HepG2 (cell line): Measurements from ENCODE around the gene SSBP4. TPM values are rescaled to one million over a fixed set of nuclear protein-coding genes. Genes with fewer than 3 reads are reported as not detected.
A peak's percentile ranks its signal among the peaks of the same experiment; 100 is the strongest.

Experiments
- HES4 ChIP-seq: sonication (generic); formaldehyde crosslinking; IDR thresholded peaks from 2 replicates; pipeline ENCODE4 v1.9.0; 2021; ENCODE audit warnings: mild to moderate bottlenecking, missing genetic modification reagents, borderline replicate concordance
- HOXA5 ChIP-seq: sonication (generic); formaldehyde crosslinking; IDR thresholded peaks from 2 replicates; pipeline ENCODE4 v1.4.0; 2020; ENCODE audit warnings: missing genetic modification reagents
- JARID2 ChIP-seq: sonication (generic); formaldehyde crosslinking; IDR thresholded peaks from 2 replicates; pipeline ENCODE4 v1.8.1; 2023; ENCODE audit warnings: missing genetic modification reagents, inconsistent platforms; ENCODE audit not compliant: insufficient replicate concordance
- MZF1 ChIP-seq: sonication (generic); formaldehyde crosslinking; IDR thresholded peaks from 2 replicates; pipeline ENCODE4 v1.8.1; 2023; ENCODE audit warnings: mild to moderate bottlenecking, missing genetic modification reagents, borderline replicate concordance
- NFATC3 ChIP-seq: sonication (generic); formaldehyde crosslinking; IDR thresholded peaks from 2 replicates; pipeline ENCODE4 v1.5.1; 2020; ENCODE audit warnings: mild to moderate bottlenecking, missing genetic modification reagents
- NFYB ChIP-seq: sonication (generic); formaldehyde crosslinking; IDR thresholded peaks from 2 replicates; pipeline ENCODE4 v1.4.0; 2020; ENCODE audit warnings: missing genetic modification reagents
- SMYD3 ChIP-seq: sonication (generic); formaldehyde crosslinking; IDR thresholded peaks from 2 replicates; pipeline ENCODE4 v1.8.1; 2023; ENCODE audit warnings: mild to moderate bottlenecking, missing genetic modification reagents
- SRSF9 ChIP-seq: fragments of 200-400 bp; formaldehyde crosslinking; IDR thresholded peaks from 2 replicates; pipeline ENCODE4 v1.6.1; 2018; ENCODE audit warnings: borderline replicate concordance, mild to moderate bottlenecking, low read depth, low read length; ENCODE audit not compliant: insufficient read depth, poor library complexity, severe bottlenecking
- ZKSCAN5 ChIP-seq: sonication (generic); formaldehyde crosslinking; IDR thresholded peaks from 2 replicates; pipeline ENCODE4 v1.5.1; 2020; ENCODE audit warnings: mild to moderate bottlenecking, missing genetic modification reagents
- ZMAT5 ChIP-seq: sonication (generic); formaldehyde crosslinking; IDR thresholded peaks from 2 replicates; pipeline ENCODE4 v1.5.0; 2020; ENCODE audit warnings: mild to moderate bottlenecking, low read depth, missing genetic modification reagents, borderline replicate concordance
- ZNF281 ChIP-seq: sonication (generic); formaldehyde crosslinking; IDR thresholded peaks from 2 replicates; pipeline ENCODE4 v1.4.0; 2020; ENCODE audit warnings: missing genetic modification reagents, borderline replicate concordance
- ZNF550 ChIP-seq: sonication (generic); formaldehyde crosslinking; IDR thresholded peaks from 2 replicates; pipeline ENCODE4 v1.4.0; 2020; ENCODE audit warnings: mild to moderate bottlenecking, missing genetic modification reagents, borderline replicate concordance
- polyA plus RNA-seq, 8 experiments: library from polyadenylated mRNA; depleted of rRNA in 3 of 8; stranded (reverse) in 7 of 8; unstranded in 1 of 8; fragments of >200 nt; fragmentation: Illumina TruSeq in 4 of 8; extraction: Trizol in 4 of 8; gene quantifications; 2 replicates each; pipeline versions ENCODE4 v1.2.1 to v1.2.3, GENCODE V29; 2011 to 2016; ENCODE audit warnings: low read depth in 4 of 8, missing spikeins in 1 of 8, mixed read lengths in 1 of 8; ENCODE audit not compliant: insufficient read depth in 1 of 8
- total RNA-seq, 5 experiments: library from RNA; depleted of rRNA; stranded (reverse); fragments of >200 nt; fragmentation: Illumina TruSeq; extraction: Trizol; gene quantifications; 2 replicates each; pipeline ENCODE4 v1.2.3, GENCODE V29; 2016; ENCODE audit warnings: low read depth in 1 of 5
- TF ChIP-seq, protein P1 (sequence below): sonication (generic); formaldehyde crosslinking; IDR thresholded peaks from 2 replicates; pipeline ENCODE4 v1.8.1; 2022; ENCODE audit warnings: low read depth, mild to moderate bottlenecking, missing genetic modification reagents
- TF ChIP-seq, protein P2 (sequence below): sonication (generic); formaldehyde crosslinking; conservative IDR thresholded peaks from 2 replicates; pipeline ENCODE4 v1.8.0; 2022; ENCODE audit warnings: mild to moderate bottlenecking, moderate library complexity, missing genetic modification reagents
- TF ChIP-seq, protein P3 (sequence below), 2 experiments: IDR thresholded peaks; 2 replicates each; pipeline ENCODE4 v1.6.1; 2011 to 2012; ENCODE audit warnings: low read length in 2 of 2, borderline replicate concordance in 1 of 2, low read depth in 1 of 2, mild to moderate bottlenecking in 1 of 2, moderate library complexity in 1 of 2

The SSBP4 gene
- total and polyA plus RNA-seq, 2 of the 13 experiments (the other 11 are each of a cell fraction or from before 2014, with no cell fraction given) = 20.8 to 39.5 TPM

- TF ChIP-seq ZNF281 (CRISPR knock-in tag) (peak; percentile 86), JARID2 (no peak), ZNF550 (CRISPR knock-in tag) (no peak), MZF1 (CRISPR knock-in tag) (no peak), ZKSCAN5 (no peak), ZMAT5 (CRISPR knock-in tag) (no peak), NFATC3 (no peak), NFYB (CRISPR knock-in tag) (no peak; the same call in 1 of the 2 replicates), HES4 (no peak), HOXA5 (no peak), SMYD3 (CRISPR knock-in tag) (no peak), SRSF9 (no peak)
- TF ChIP-seq, protein P1, sequence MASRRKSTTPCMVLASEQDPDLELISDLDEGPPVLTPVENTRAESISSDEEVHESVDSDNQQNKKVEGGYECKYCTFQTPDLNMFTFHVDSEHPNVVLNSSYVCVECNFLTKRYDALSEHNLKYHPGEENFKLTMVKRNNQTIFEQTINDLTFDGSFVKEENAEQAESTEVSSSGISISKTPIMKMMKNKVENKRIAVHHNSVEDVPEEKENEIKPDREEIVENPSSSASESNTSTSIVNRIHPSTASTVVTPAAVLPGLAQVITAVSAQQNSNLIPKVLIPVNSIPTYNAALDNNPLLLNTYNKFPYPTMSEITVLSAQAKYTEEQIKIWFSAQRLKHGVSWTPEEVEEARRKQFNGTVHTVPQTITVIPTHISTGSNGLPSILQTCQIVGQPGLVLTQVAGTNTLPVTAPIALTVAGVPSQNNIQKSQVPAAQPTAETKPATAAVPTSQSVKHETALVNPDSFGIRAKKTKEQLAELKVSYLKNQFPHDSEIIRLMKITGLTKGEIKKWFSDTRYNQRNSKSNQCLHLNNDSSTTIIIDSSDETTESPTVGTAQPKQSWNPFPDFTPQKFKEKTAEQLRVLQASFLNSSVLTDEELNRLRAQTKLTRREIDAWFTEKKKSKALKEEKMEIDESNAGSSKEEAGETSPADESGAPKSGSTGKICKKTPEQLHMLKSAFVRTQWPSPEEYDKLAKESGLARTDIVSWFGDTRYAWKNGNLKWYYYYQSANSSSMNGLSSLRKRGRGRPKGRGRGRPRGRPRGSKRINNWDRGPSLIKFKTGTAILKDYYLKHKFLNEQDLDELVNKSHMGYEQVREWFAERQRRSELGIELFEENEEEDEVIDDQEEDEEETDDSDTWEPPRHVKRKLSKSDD (CRISPR knock-in tag) = 0 out of 2 replicates have a peak, but pooled peaks have one; percentile 1
- TF ChIP-seq, protein P2, sequence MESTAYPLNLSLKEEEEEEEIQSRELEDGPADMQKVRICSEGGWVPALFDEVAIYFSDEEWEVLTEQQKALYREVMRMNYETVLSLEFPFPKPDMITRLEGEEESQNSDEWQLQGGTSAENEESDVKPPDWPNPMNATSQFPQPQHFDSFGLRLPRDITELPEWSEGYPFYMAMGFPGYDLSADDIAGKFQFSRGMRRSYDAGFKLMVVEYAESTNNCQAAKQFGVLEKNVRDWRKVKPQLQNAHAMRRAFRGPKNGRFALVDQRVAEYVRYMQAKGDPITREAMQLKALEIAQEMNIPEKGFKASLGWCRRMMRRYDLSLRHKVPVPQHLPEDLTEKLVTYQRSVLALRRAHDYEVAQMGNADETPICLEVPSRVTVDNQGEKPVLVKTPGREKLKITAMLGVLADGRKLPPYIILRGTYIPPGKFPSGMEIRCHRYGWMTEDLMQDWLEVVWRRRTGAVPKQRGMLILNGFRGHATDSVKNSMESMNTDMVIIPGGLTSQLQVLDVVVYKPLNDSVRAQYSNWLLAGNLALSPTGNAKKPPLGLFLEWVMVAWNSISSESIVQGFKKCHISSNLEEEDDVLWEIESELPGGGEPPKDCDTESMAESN (CRISPR knock-in tag) = no peak
- TF ChIP-seq, protein P3, sequence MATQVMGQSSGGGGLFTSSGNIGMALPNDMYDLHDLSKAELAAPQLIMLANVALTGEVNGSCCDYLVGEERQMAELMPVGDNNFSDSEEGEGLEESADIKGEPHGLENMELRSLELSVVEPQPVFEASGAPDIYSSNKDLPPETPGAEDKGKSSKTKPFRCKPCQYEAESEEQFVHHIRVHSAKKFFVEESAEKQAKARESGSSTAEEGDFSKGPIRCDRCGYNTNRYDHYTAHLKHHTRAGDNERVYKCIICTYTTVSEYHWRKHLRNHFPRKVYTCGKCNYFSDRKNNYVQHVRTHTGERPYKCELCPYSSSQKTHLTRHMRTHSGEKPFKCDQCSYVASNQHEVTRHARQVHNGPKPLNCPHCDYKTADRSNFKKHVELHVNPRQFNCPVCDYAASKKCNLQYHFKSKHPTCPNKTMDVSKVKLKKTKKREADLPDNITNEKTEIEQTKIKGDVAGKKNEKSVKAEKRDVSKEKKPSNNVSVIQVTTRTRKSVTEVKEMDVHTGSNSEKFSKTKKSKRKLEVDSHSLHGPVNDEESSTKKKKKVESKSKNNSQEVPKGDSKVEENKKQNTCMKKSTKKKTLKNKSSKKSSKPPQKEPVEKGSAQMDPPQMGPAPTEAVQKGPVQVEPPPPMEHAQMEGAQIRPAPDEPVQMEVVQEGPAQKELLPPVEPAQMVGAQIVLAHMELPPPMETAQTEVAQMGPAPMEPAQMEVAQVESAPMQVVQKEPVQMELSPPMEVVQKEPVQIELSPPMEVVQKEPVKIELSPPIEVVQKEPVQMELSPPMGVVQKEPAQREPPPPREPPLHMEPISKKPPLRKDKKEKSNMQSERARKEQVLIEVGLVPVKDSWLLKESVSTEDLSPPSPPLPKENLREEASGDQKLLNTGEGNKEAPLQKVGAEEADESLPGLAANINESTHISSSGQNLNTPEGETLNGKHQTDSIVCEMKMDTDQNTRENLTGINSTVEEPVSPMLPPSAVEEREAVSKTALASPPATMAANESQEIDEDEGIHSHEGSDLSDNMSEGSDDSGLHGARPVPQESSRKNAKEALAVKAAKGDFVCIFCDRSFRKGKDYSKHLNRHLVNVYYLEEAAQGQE (IDR thresholded peaks at IDR 0.05; ENCODE audit: borderline replicate concordance in 1 of 2, low read depth in 1 of 2, low read length in 2 of 2) = no peak
Observed at GRCh38 chr19:18439025-18439909, 20.1 kb downstream of the SSBP4 start (continued).
